Caco-2 (cell line): ENCODE measurements around the gene CDC42EP5. TPM values are rescaled to one million over a fixed set of nuclear protein-coding genes. Genes with fewer than 3 reads are reported as not detected.
A peak's percentile ranks its signal among the peaks of the same experiment; 100 is the strongest.

Experiments used
- BruUV-seq: library from RNA; stranded (reverse); fragments of 400-500 nt; replicated peaks from 2 replicates; lab custom pipeline; 2021; lab: Mats Ljungman, UMichigan
- CTCF ChIA-PET: fragments of 300-600 bp; sonication (Branson Sonifier 250); formaldehyde crosslinking; loops from one replicate; lab custom pipeline; 2022; ENCODE audit warnings: antibody characterized with exemption; lab: Charles Lee
- POLR2A ChIA-PET: fragments of 300-600 bp; sonication (Branson Sonifier 250); formaldehyde crosslinking; loops from one replicate; lab custom pipeline; 2022; ENCODE audit warnings: antibody characterized with exemption; lab: Charles Lee
- DNase-seq, 2 experiments: peaks; one replicate each; pipeline versions ENCODE4 v3.0.0 to v3.0.0-alpha.2; 2020 to 2022
- H3K27me3 ChIP-seq: replicated peaks from 2 replicates; pipeline ENCODE4 v1.6.0; 2011; ENCODE audit warnings: low read length; ENCODE audit not compliant: control insufficient read depth, insufficient read depth
- H3K36me3 ChIP-seq: 2 replicates; pipeline ENCODE4 v1.5.1; 2011; ENCODE audit warnings: low read length; ENCODE audit not compliant: control insufficient read depth, insufficient read depth
- H3K4me1 ChIP-seq: fragments of 250-450 bp; sonication (Bioruptor Pico); 2 replicates; pipeline ENCODE4 v1.5.1; 2020; ENCODE audit warnings: mild to moderate bottlenecking
- H3K4me3 ChIP-seq: 2 replicates; pipeline ENCODE4 v1.5.1; 2011; ENCODE audit warnings: low read depth, mild to moderate bottlenecking, control low read depth, low read length
- H3K9me3 ChIP-seq: fragments of 250-450 bp; sonication (Bioruptor Pico); 2 replicates; pipeline ENCODE4 v1.5.1; 2020; ENCODE audit warnings: mild to moderate bottlenecking, moderate library complexity
- H3K27ac Mint-ChIP-seq: one replicate; pipeline ENCODE4 v1.8.0; 2022; ENCODE audit warnings: mixed read lengths; ENCODE audit not compliant: unreplicated experiment
- H3K27me3 Mint-ChIP-seq: one replicate; pipeline ENCODE4 v1.8.0; 2022; ENCODE audit warnings: mixed read lengths; ENCODE audit not compliant: insufficient read depth, unreplicated experiment
- H3K36me3 Mint-ChIP-seq: one replicate; pipeline ENCODE4 v1.8.0; 2022; ENCODE audit warnings: mild to moderate bottlenecking, mixed read lengths; ENCODE audit not compliant: insufficient read depth, unreplicated experiment
- H3K4me1 Mint-ChIP-seq: one replicate; pipeline ENCODE4 v1.8.0; 2022; ENCODE audit warnings: low read depth, mixed read lengths; ENCODE audit not compliant: unreplicated experiment
- H3K4me3 Mint-ChIP-seq: one replicate; pipeline ENCODE4 v1.8.0; 2022; ENCODE audit warnings: mild to moderate bottlenecking, moderate library complexity, mixed read lengths; ENCODE audit not compliant: unreplicated experiment
- H3K9me3 Mint-ChIP-seq: one replicate; pipeline ENCODE4 v1.8.0; 2022; ENCODE audit warnings: mixed read lengths; ENCODE audit not compliant: unreplicated experiment
- CTCF ChIP-seq, 2 experiments: fragments of 200-600 bp in 1 of 2; IDR thresholded peaks; 1 replicate in 1 of 2; 2 replicates in 1 of 2; pipeline versions ENCODE4 v1.5.1 to v1.8.0; 2011 to 2022; ENCODE audit warnings: antibody characterized with exemption in 1 of 2, control low read depth in 1 of 2, inconsistent platforms in 1 of 2, low read depth in 1 of 2, low read length in 1 of 2, mild to moderate bottlenecking in 1 of 2, moderate library complexity in 1 of 2; ENCODE audit not compliant: insufficient read depth in 1 of 2, severe bottlenecking in 1 of 2, unreplicated experiment in 1 of 2
- intact Hi-C: fragments of 100-400 bp; cut with micrococcal nuclease; formaldehyde crosslinking; loops from one replicate; pipeline ENCODE4 v1.10.0; 2022; ENCODE audit not compliant: unreplicated experiment
- total RNA-seq: library from RNA; stranded (reverse); gene quantifications from 2 replicates; pipeline ENCODE4 v1.2.3, GENCODE V29; 2022

CDC42EP5 gene
- total RNA-seq, 1 experiment from 2014 or later, result 8.6 TPM

- Mint-ChIP-seq H3K36me3 (peaks cover 51% of the 10 kb centered on the region), H3K27ac (no peak overlapping the region), H3K4me3 (no peak overlapping the region), H3K27me3 (no peaks in the 10 kb centered on the region), H3K9me3 (no peaks in the 10 kb centered on the region), H3K4me1 (no peaks in the 10 kb centered on the region)
- peaks cover 2% of the 10 kb centered on the region; the same call in 1 of the 2 replicates for H3K4me1 ChIP-seq
- ChIA-PET POLR2A (interaction anchor here (0.6 kb wide), 1 partner anchor 9 kb away, joined by 3 read pairs; the partner anchor contains the start of gene LENG8), CTCF (interaction anchor here (0.6 to 0.8 kb wide), 2 partner anchors 9 to 34 kb away, joined by 3 read pairs; partner anchors contain the start of gene CDC42EP5)
- no peaks in the 10 kb centered on the region for H3K27me3 ChIP-seq
- no peak overlapping the region for H3K4me3 ChIP-seq
- intact Hi-C loops, result no loop called here
- peak; percentile 57 to 63 for DNase-seq
- no peaks in the 10 kb centered on the region for H3K36me3 ChIP-seq
- H3K9me3 ChIP-seq, result no peaks in the 10 kb centered on the region
- TF ChIP-seq CTCF (IDR thresholded peaks at IDR 0.05; ENCODE audit: insufficient read depth in 1 of 2, low read depth in 1 of 2, low read length in 1 of 2, severe bottlenecking in 1 of 2, unreplicated experiment in 1 of 2), result peak; percentile 67 to 68
- no TSS peak for BruUV-seq
Observed at GRCh38 chr19:54439174-54439851, 33.8 kb downstream of the CDC42EP5 start.

GRCh38 chr19:54436628-54437252, 36.4 kb downstream of the CDC42EP5 start:
- Mint-ChIP-seq H3K4me3 (no peak overlapping the region), H3K4me1 (peaks cover 9% of the 10 kb centered on the region), H3K27ac (no peak overlapping the region), H3K9me3 (no peaks in the 10 kb centered on the region), H3K36me3 (peaks cover 36% of the 10 kb centered on the region), H3K27me3 (no peaks in the 10 kb centered on the region)
- TF ChIP-seq CTCF (IDR thresholded peaks at IDR 0.05; ENCODE audit: insufficient read depth in 1 of 2, low read depth in 1 of 2, low read length in 1 of 2, severe bottlenecking in 1 of 2, unreplicated experiment in 1 of 2), result no peak
- Histone ChIP-seq H3K36me3 (no peaks in the 10 kb centered on the region), H3K9me3 (no peaks in the 10 kb centered on the region), H3K4me3 (no peak overlapping the region), H3K4me1 (no peaks in the 10 kb centered on the region; the same call in 1 of the 2 replicates), H3K27me3 (no peaks in the 10 kb centered on the region)
- POLR2A ChIA-PET, result no interaction called here
- BruUV-seq, result no TSS peak
- DNase-seq, result no peak
- CTCF ChIA-PET, result no interaction called here
- intact Hi-C loops, result no loop called here

GRCh38 chr19:54436031-54436523, 37.0 kb downstream of the CDC42EP5 start:
- no peaks in the 10 kb centered on the region for H3K9me3 Mint-ChIP-seq
- peaks cover 3% of the 10 kb centered on the region for H3K27me3 Mint-ChIP-seq
- no peak overlapping the region for H3K4me3 Mint-ChIP-seq
- CTCF ChIA-PET, result no interaction called here
- Histone ChIP-seq H3K27me3 (no peaks in the 10 kb centered on the region), H3K36me3 (no peaks in the 10 kb centered on the region), H3K4me3 (no peak overlapping the region), H3K9me3 (no peaks in the 10 kb centered on the region), H3K4me1 (no peaks in the 10 kb centered on the region; the same call in 1 of the 2 replicates)
- intact Hi-C loops, result no loop called here
- no peak for TF ChIP-seq CTCF (IDR thresholded peaks at IDR 0.05; ENCODE audit: insufficient read depth in 1 of 2, low read depth in 1 of 2, low read length in 1 of 2, severe bottlenecking in 1 of 2, unreplicated experiment in 1 of 2)
- no peak overlapping the region for H3K27ac Mint-ChIP-seq
- no TSS peak for BruUV-seq
- POLR2A ChIA-PET, result no interaction called here
- DNase-seq, result no peak
- peaks cover 9% of the 10 kb centered on the region for H3K4me1 Mint-ChIP-seq
- peaks cover 37% of the 10 kb centered on the region for H3K36me3 Mint-ChIP-seq
